ENCODE results near the gene POLR1E. TPM values are rescaled to one million over a fixed set of nuclear protein-coding genes. Genes with fewer than 3 reads are reported as not detected.

Gene POLR1E
- polyA plus RNA-seq, 3 donors = 2.3 to 4.1 (median 2.4) TPM

DNA sequence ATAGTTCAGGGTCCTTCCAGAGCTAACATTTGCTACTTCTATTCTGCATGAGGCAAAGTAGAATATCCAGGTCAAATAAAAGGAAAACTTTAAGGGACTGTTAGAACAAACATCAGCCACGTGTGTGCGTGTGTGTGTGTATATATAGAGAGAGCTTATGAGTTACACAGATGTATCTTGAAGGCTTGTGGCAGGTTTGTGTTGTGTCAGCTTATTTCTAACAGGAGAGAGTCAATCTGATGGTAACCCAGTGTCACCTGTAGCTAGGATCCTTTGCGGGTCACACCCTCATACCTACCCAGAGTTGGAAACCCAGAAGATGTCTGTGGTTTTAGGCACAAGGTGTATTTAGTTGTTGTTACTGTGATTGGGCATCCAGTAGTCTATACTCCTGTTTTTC, 12.7 kb downstream of the POLR1E start:
- WGBS (ENCODE audit: insufficient coverage) = no CpG with 5 or more reads among the region's 3 CpGs
- Histone ChIP-seq H4K20me1 (ENCODE audit: insufficient read depth, low read length) (no peaks in the 10 kb centered on the region), H3K36me3 (replicated peaks in 1 of 2; ENCODE audit: control insufficient read depth in 1 of 2, insufficient read depth in 2 of 2, low read length in 2 of 2) (peaks cover 58 to 90% of the 10 kb centered on the region in 2 donors), H3K4me1 (ENCODE audit: control insufficient read depth in 1 of 2, insufficient read depth in 2 of 2, low read length in 2 of 2) (no peaks in the 10 kb centered on the region), H3K4me2 (replicated peaks; ENCODE audit: extremely low read depth, low read length, poor library complexity, severe bottlenecking) (no peak overlapping the region), H3K9me3 (replicated peaks in 1 of 2; ENCODE audit: control insufficient read depth in 1 of 2, insufficient read depth in 1 of 2, low read length in 2 of 2) (no peaks in the 10 kb centered on the region), H2AFZ (ENCODE audit: insufficient read depth, low read depth, low read length, poor library complexity, severe bottlenecking) (no peak overlapping the region), H3K27me3 (ENCODE audit: control insufficient read depth in 2 of 2, insufficient read depth in 2 of 2, low read length in 2 of 2) (no peaks in the 10 kb centered on the region), H3K79me2 (ENCODE audit: insufficient read depth, low read length) (no peaks in the 10 kb centered on the region), H3K9ac (ENCODE audit: insufficient read depth, low read length, poor library complexity, severe bottlenecking) (no peak overlapping the region), H3K4me3 (replicated peaks in 1 of 3; ENCODE audit: low read depth in 2 of 3, low read length in 3 of 3) (no peak overlapping the region), H3K27ac (ENCODE audit: low read depth in 1 of 2, low read length in 2 of 2) (no peak overlapping the region)
- no peak overlapping the region for H3K27ac Mint-ChIP-seq
- H3K27me3 Mint-ChIP-seq (ENCODE audit: low read depth in 3 of 3) = no peaks in the 10 kb centered on the region
- DNase-seq = no peak
- intact Hi-C loops (cut with micrococcal nuclease) = no loop called here
- H3K4me1 Mint-ChIP-seq = no peaks in the 10 kb centered on the region
- TF ChIP-seq, protein P1, sequence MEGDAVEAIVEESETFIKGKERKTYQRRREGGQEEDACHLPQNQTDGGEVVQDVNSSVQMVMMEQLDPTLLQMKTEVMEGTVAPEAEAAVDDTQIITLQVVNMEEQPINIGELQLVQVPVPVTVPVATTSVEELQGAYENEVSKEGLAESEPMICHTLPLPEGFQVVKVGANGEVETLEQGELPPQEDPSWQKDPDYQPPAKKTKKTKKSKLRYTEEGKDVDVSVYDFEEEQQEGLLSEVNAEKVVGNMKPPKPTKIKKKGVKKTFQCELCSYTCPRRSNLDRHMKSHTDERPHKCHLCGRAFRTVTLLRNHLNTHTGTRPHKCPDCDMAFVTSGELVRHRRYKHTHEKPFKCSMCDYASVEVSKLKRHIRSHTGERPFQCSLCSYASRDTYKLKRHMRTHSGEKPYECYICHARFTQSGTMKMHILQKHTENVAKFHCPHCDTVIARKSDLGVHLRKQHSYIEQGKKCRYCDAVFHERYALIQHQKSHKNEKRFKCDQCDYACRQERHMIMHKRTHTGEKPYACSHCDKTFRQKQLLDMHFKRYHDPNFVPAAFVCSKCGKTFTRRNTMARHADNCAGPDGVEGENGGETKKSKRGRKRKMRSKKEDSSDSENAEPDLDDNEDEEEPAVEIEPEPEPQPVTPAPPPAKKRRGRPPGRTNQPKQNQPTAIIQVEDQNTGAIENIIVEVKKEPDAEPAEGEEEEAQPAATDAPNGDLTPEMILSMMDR (IDR thresholded peaks at IDR 0.05) = no peak
- no peak overlapping the region for H3K4me3 Mint-ChIP-seq
- no peaks in the 10 kb centered on the region for H3K9me3 Mint-ChIP-seq
- H3K36me3 Mint-ChIP-seq = peaks cover 69 to 74% of the 10 kb centered on the region in 2 donors

DNA sequence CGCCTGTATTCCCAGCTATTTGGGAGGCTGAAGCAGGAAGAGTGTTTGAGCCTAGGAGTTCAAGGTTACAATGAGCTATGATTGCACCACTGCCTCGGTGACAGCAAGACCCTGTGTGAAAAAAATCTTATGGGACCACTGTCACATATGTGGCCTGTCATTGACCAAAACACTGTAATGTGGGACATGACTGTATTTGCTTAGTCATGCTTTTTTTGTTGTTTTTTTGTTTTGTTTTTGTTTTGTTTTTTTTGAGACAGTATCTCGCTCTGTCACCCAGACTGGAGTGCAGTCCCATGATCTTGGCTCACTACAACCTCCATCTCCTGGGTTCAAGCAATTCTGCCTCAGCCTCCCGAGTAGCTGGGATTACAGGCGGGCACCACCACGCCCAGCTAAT, 13.5 kb downstream of the POLR1E start:
- no peaks in the 10 kb centered on the region for H3K27me3 ChIP-seq (ENCODE audit: control insufficient read depth in 2 of 2, insufficient read depth in 2 of 2, low read length in 2 of 2)
- DNase-seq = no peak
- H2AFZ ChIP-seq (ENCODE audit: insufficient read depth, low read depth, low read length, poor library complexity, severe bottlenecking) = no peak overlapping the region
- H3K4me3 Mint-ChIP-seq = no peak overlapping the region
- H3K9ac ChIP-seq (ENCODE audit: insufficient read depth, low read length, poor library complexity, severe bottlenecking) = no peak overlapping the region
- H3K4me1 ChIP-seq (ENCODE audit: control insufficient read depth in 1 of 2, insufficient read depth in 2 of 2, low read length in 2 of 2) = no peaks in the 10 kb centered on the region
- H3K36me3 Mint-ChIP-seq = peaks cover 72 to 74% of the 10 kb centered on the region in 2 donors
- no peaks in the 10 kb centered on the region for H3K79me2 ChIP-seq (ENCODE audit: insufficient read depth, low read length)
- peaks cover 51 to 89% of the 10 kb centered on the region in 2 donors for H3K36me3 ChIP-seq (replicated peaks in 1 of 2; ENCODE audit: control insufficient read depth in 1 of 2, insufficient read depth in 2 of 2, low read length in 2 of 2)
- no peak overlapping the region for H3K4me3 ChIP-seq (replicated peaks in 1 of 3; ENCODE audit: low read depth in 2 of 3, low read length in 3 of 3)
- H3K27ac ChIP-seq (ENCODE audit: low read depth in 1 of 2, low read length in 2 of 2) = no peak overlapping the region
- intact Hi-C loops (cut with micrococcal nuclease) = no loop called here
- peak overlapping the region in 2 of 7 donors; percentile 38 to 61 for H3K27ac Mint-ChIP-seq
- TF ChIP-seq, protein P1 (IDR thresholded peaks at IDR 0.05) = no peak
- no peaks in the 10 kb centered on the region for H4K20me1 ChIP-seq (ENCODE audit: insufficient read depth, low read length)
- no peak overlapping the region for H3K4me2 ChIP-seq (replicated peaks; ENCODE audit: extremely low read depth, low read length, poor library complexity, severe bottlenecking)
- H3K9me3 Mint-ChIP-seq = no peaks in the 10 kb centered on the region
- no peaks in the 10 kb centered on the region for H3K9me3 ChIP-seq (replicated peaks in 1 of 2; ENCODE audit: control insufficient read depth in 1 of 2, insufficient read depth in 1 of 2, low read length in 2 of 2)
- 100% methylated on average over 3 of the region's 6 CpGs for WGBS (ENCODE audit: insufficient coverage)
- peaks cover 3% of the 10 kb centered on the region for H3K4me1 Mint-ChIP-seq
- peaks cover 0 to 2% (median 0%) of the 10 kb centered on the region in 3 donors for H3K27me3 Mint-ChIP-seq (ENCODE audit: low read depth in 3 of 3)
